ENCODE results near the gene OR8K1. TPM values are rescaled to one million over a fixed set of nuclear protein-coding genes. Genes with fewer than 3 reads are reported as not detected.

OR8K1 gene
- total RNA-seq, 2 donors from 2014 or later = not detected

Other genes starting within 250 kb of the OR8K1 start
- gene OR8H2, start 242.4 kb upstream of the OR8K1 start, total RNA-seq = not detected
- not detected for gene OR8H3, start 223.7 kb upstream of the OR8K1 start, total RNA-seq
- not detected for gene OR8J3, start 205.8 kb upstream of the OR8K1 start, total RNA-seq
- gene OR8K5, start 185.7 kb upstream of the OR8K1 start, total RNA-seq = not detected
- gene OR5J2, start 169.4 kb upstream of the OR8K1 start, total RNA-seq = not detected
- gene OR5T2, start 111.8 kb upstream of the OR8K1 start, total RNA-seq = not detected
- gene OR5T3, start 93.8 kb upstream of the OR8K1 start, total RNA-seq = not detected
- not detected for gene OR5T1, start 71.9 kb upstream of the OR8K1 start, total RNA-seq
- gene OR8H1, start 53.8 kb upstream of the OR8K1 start, total RNA-seq = not detected
- not detected for gene OR8K3, start 30.9 kb upstream of the OR8K1 start, total RNA-seq
- gene OR8J1, start 8.3 kb downstream of the OR8K1 start, total RNA-seq = not detected
- gene OR8U1, start 29.6 kb downstream of the OR8K1 start, total RNA-seq = not detected
- not detected for gene OR5AL1, start 66.7 kb downstream of the OR8K1 start, total RNA-seq
- not detected for gene OR5M3, start 127.3 kb downstream of the OR8K1 start, total RNA-seq
- not detected for gene OR5M8, start 145.3 kb downstream of the OR8K1 start, total RNA-seq
- not detected for gene OR5M11, start 197.2 kb downstream of the OR8K1 start, total RNA-seq
- gene OR5M10, start 231.7 kb downstream of the OR8K1 start, total RNA-seq = not detected

Data from natural killer cell treated with Interleukin-12 subunit alpha and Interleukin-12 subunit beta and Interleukin-15 and Interleukin-18, amount 100 ng/mL, for 72 hours (primary cell).